ENCODE measurements around the gene BEST2.

Gene BEST2

GRCh38 chr19:12731337-12731736, 20.3 kb upstream of the BEST2 start:
- no peak for DNase-seq

- no peak for DNase-seq
These were observed 18.0 kb upstream of the BEST2 start for GRCh38 chr19:12733369-12734214.

GRCh38 chr19:12736995-12737834, 14.4 kb upstream of the BEST2 start, which contains the start of gene GET3:
TSS of gene GET3 (plus strand) at chr19:12737497. CDS start at chr19:12737506, 9 bp downstream.
- peak; percentile 95 for DNase-seq

GRCh38 chr19:12737835-12738351, 13.7 kb upstream of the BEST2 start:
- DNase-seq: no peak

GRCh38 chr19:12745166-12745897, 6.3 kb upstream of the BEST2 start:
- no peak for DNase-seq

GRCh38 chr19:12748489-12748888, 3.1 kb upstream of the BEST2 start:
- DNase-seq: no peak

- no peak for DNase-seq
These were observed 1.6 kb upstream of the BEST2 start for GRCh38 chr19:12749938-12750521.

GRCh38 chr19:12750851-12751250, 740 bp upstream of the BEST2 start:
- no peak for DNase-seq

- no peak for DNase-seq
These were observed 628 bp downstream of the BEST2 start for GRCh38 chr19:12752056-12752781.

- no peak for DNase-seq
These were observed 3.0 kb downstream of the BEST2 start for GRCh38 chr19:12754465-12755196.

GRCh38 chr19:12756150-12756883, 4.7 kb downstream of the BEST2 start:
- DNase-seq: no peak

GRCh38 chr19:12757544-12758274, 6.1 kb downstream of the BEST2 start:
- peak; percentile 51 for DNase-seq

GRCh38 chr19:12759686-12760085, 8.1 kb downstream of the BEST2 start:
- DNase-seq: no peak

GRCh38 chr19:12763100-12763499, 11.5 kb downstream of the BEST2 start:
- DNase-seq: no peak

- DNase-seq: no peak
These were observed 13.1 kb downstream of the BEST2 start for GRCh38 chr19:12764698-12765097.

GRCh38 chr19:12766051-12766521, 14.5 kb downstream of the BEST2 start:
- DNase-seq: peak; percentile 80

GRCh38 chr19:12767150-12767549, 15.6 kb downstream of the BEST2 start:
- no peak for DNase-seq

GRCh38 chr19:12767666-12768065, 16.1 kb downstream of the BEST2 start:
- no peak for DNase-seq

GRCh38 chr19:12769689-12770088, 18.1 kb downstream of the BEST2 start:
- no peak for DNase-seq
